Skeletal muscle tissue (tissue), 4 donors: ENCODE data around the gene CDH9. TPM values are rescaled to one million over a fixed set of nuclear protein-coding genes. Genes with fewer than 3 reads are reported as not detected.
"Not testable (repeated sequence)": the region's sequence is repeated elsewhere in the genome, so short reads cannot be mapped to it uniquely, and the experiment has no call there.

ENCODE experiments used
- H3K27ac ChIP-seq: one replicate; pipeline ENCODE4 v1.7.0; 2013; ENCODE audit warnings: mild to moderate bottlenecking, low read depth, low read length, inconsistent platforms
- H3K27me3 ChIP-seq, 3 donors: one replicate each; pipeline ENCODE4 v1.7.0; 2013; ENCODE audit warnings: low read length in 3 of 3; ENCODE audit not compliant: control insufficient read depth in 3 of 3, insufficient read depth in 3 of 3
- H3K36me3 ChIP-seq, 3 donors: one replicate each; pipeline ENCODE4 v1.7.0; 2013; ENCODE audit warnings: low read length in 3 of 3; ENCODE audit not compliant: control insufficient read depth in 3 of 3, insufficient read depth in 3 of 3
- H3K4me1 ChIP-seq, 3 donors: one replicate each; pipeline ENCODE4 v1.7.0; 2013; ENCODE audit warnings: low read length in 3 of 3, mild to moderate bottlenecking in 3 of 3; ENCODE audit not compliant: control insufficient read depth in 3 of 3, insufficient read depth in 3 of 3
- H3K4me3 ChIP-seq, 3 donors: one replicate each; pipeline ENCODE4 v1.7.0; 2013; ENCODE audit warnings: low read length in 3 of 3
- H3K9ac ChIP-seq, 3 donors: one replicate each; pipeline ENCODE4 v1.7.0; 2013; ENCODE audit warnings: low read length in 3 of 3, mild to moderate bottlenecking in 3 of 3, moderate library complexity in 2 of 3, low read depth in 1 of 3
- H3K9me3 ChIP-seq, 3 donors: one replicate each; pipeline ENCODE4 v1.7.0; 2013; ENCODE audit warnings: low read length in 3 of 3; ENCODE audit not compliant: control insufficient read depth in 3 of 3
- total RNA-seq: library from RNA; depleted of rRNA; stranded (reverse); fragments of >200 nt; gene quantifications from one replicate; pipeline ENCODE4 v1.2.3, GENCODE V29; 2014
- donor health status: Osteomylitis.

CDH9 gene
- total RNA-seq, 1 donor from 2014 or later = not detected

GRCh38 chr5:26852450-26852849 is 185.9 kb downstream of the CDH9 start:
- not testable (repeated sequence) for H3K4me1 ChIP-seq, H3K27me3 ChIP-seq, H3K27ac ChIP-seq, H3K4me3 ChIP-seq, H3K36me3 ChIP-seq, H3K9me3 ChIP-seq, H3K9ac ChIP-seq

- Histone ChIP-seq H3K9ac (no peak overlapping the region), H3K4me1 (no peaks in the 10 kb centered on the region), H3K4me3 (no peak overlapping the region), H3K9me3 (no peaks in the 10 kb centered on the region), H3K27me3 (no peaks in the 10 kb centered on the region), H3K27ac (no peak overlapping the region), H3K36me3 (no peaks in the 10 kb centered on the region)
These were observed 191.2 kb downstream of the CDH9 start for GRCh38 chr5:26847041-26847736.

GRCh38 chr5:26843677-26844076 is 194.7 kb downstream of the CDH9 start:
- H3K9me3 ChIP-seq = no peaks in the 10 kb centered on the region
- H3K4me3 ChIP-seq = no peak overlapping the region
- H3K27me3 ChIP-seq = no peaks in the 10 kb centered on the region

GRCh38 chr5:26833596-26833995 is 204.8 kb downstream of the CDH9 start:
- no peak overlapping the region for H3K9ac ChIP-seq
- H3K9me3 ChIP-seq = no peaks in the 10 kb centered on the region
- H3K27ac ChIP-seq = no peak overlapping the region
- no peaks in the 10 kb centered on the region for H3K36me3 ChIP-seq
- no peak overlapping the region for H3K4me3 ChIP-seq
- H3K4me1 ChIP-seq = no peaks in the 10 kb centered on the region
- H3K27me3 ChIP-seq = no peaks in the 10 kb centered on the region

More at GRCh38 chr5:26843677-26844076, 194.7 kb downstream of the CDH9 start:
- no peak overlapping the region for H3K27ac ChIP-seq
- no peak overlapping the region for H3K9ac ChIP-seq
- no peaks in the 10 kb centered on the region for H3K36me3 ChIP-seq
- H3K4me1 ChIP-seq = no peaks in the 10 kb centered on the region
